ENCODE data around the gene SLIT3.

SLIT3 gene

DNA sequence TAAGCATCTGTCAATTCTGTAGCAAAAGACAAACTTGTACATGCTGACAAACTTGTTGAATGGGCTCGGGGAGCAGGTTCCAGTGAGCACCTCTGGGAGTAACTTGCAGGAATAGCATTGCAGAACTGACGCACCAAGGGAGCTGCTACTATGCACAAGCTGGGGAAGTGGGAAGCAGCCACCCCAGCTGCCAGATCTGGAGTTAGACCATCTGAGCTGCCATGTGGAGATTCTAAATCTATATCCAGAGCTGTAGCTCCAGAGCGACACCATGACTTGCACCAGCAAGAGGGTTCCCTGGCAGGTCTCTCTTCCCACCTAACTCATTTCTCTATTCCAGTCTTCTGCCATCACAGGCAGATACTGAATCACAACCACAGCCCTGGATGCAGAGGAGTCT, 375.8 kb downstream of the SLIT3 start:
- no peak overlapping the region for H3K4me3 ChIP-seq (ENCODE audit: low read depth in 1 of 2, low read length in 2 of 2)
- no peaks in the 10 kb centered on the region for H4K20me1 ChIP-seq (ENCODE audit: insufficient read depth, low read length)
- H3K4me2 ChIP-seq (ENCODE audit: insufficient read depth, low read length) = no peak overlapping the region
- no peaks in the 10 kb centered on the region for H3K27me3 ChIP-seq (ENCODE audit: insufficient read depth, low read length, poor library complexity)
- DNase-seq = no peak
- no peak overlapping the region for H2AFZ ChIP-seq (ENCODE audit: low read depth, low read length)
- H3K4me1 ChIP-seq (ENCODE audit: insufficient read depth, low read length) = no peaks in the 10 kb centered on the region
- TF ChIP-seq EZH2 (IDR thresholded peaks at IDR 0.05; ENCODE audit: borderline replicate concordance, low read depth, low read length, severe bottlenecking) = no peak
- TF ChIP-seq, protein P1, sequence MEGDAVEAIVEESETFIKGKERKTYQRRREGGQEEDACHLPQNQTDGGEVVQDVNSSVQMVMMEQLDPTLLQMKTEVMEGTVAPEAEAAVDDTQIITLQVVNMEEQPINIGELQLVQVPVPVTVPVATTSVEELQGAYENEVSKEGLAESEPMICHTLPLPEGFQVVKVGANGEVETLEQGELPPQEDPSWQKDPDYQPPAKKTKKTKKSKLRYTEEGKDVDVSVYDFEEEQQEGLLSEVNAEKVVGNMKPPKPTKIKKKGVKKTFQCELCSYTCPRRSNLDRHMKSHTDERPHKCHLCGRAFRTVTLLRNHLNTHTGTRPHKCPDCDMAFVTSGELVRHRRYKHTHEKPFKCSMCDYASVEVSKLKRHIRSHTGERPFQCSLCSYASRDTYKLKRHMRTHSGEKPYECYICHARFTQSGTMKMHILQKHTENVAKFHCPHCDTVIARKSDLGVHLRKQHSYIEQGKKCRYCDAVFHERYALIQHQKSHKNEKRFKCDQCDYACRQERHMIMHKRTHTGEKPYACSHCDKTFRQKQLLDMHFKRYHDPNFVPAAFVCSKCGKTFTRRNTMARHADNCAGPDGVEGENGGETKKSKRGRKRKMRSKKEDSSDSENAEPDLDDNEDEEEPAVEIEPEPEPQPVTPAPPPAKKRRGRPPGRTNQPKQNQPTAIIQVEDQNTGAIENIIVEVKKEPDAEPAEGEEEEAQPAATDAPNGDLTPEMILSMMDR (IDR thresholded peaks at IDR 0.05; ENCODE audit: borderline replicate concordance, extremely low read depth, low read length, poor library complexity, severe bottlenecking) = no peak
- no peaks in the 10 kb centered on the region for H3K9me3 ChIP-seq (ENCODE audit: insufficient read depth, low read length, severe bottlenecking)
- H3K9ac ChIP-seq (ENCODE audit: low read depth, low read length) = no peak overlapping the region
- H3K36me3 ChIP-seq (ENCODE audit: insufficient read depth, low read length) = no peaks in the 10 kb centered on the region
- no peak overlapping the region for H3K27ac ChIP-seq (ENCODE audit: low read length)
- H3K79me2 ChIP-seq (ENCODE audit: insufficient read depth, low read length) = no peaks in the 10 kb centered on the region
- no peak for ATAC-seq (ENCODE audit: insufficient read depth, low read depth)

DNA sequence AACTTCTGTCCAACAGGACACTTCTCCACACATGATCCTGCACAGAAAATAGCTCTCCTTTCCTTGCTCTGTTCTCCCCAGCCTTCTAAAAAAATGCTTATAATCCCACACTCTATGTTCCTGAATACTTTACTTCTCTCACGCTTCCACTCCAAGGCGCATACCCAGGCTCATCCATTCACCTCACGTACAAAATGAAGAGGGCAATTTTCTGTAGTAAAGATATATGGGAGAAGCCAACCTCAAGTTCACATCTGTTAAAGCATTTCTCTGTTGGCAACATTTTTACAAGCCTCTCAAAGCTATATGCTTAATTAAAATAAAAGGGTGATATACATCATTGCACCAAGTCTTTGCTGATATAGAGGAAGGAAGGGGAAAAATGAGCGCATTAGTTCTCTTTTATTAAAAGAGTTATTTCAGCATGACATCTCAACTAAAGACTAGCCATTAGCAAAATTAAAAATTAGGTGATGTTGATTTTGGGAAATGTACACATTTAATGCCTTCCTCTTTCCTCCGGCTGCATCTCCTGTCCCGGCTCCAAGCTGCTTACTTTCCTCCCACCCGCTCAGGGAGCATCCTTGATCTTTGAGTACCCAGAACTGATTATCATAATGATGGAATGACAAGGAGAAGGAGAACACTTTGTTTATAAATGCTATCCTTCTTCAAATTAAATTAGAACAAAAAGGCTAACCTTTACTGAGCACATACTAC, 379.6 kb downstream of the SLIT3 start:
- TF ChIP-seq, protein P1 (IDR thresholded peaks at IDR 0.05; ENCODE audit: borderline replicate concordance, extremely low read depth, low read length, poor library complexity, severe bottlenecking) = no peak
- TF ChIP-seq EZH2 (IDR thresholded peaks at IDR 0.05; ENCODE audit: borderline replicate concordance, low read depth, low read length, severe bottlenecking) = no peak
- H3K79me2 ChIP-seq (ENCODE audit: insufficient read depth, low read length) = no peaks in the 10 kb centered on the region
- no peaks in the 10 kb centered on the region for H3K9me3 ChIP-seq (ENCODE audit: insufficient read depth, low read length, severe bottlenecking)
- no peak overlapping the region for H3K9ac ChIP-seq (ENCODE audit: low read depth, low read length)
- H2AFZ ChIP-seq (ENCODE audit: low read depth, low read length) = no peak overlapping the region
- no peaks in the 10 kb centered on the region for H3K27me3 ChIP-seq (ENCODE audit: insufficient read depth, low read length, poor library complexity)
- no peaks in the 10 kb centered on the region for H4K20me1 ChIP-seq (ENCODE audit: insufficient read depth, low read length)
- no peaks in the 10 kb centered on the region for H3K4me1 ChIP-seq (ENCODE audit: insufficient read depth, low read length)
- DNase-seq (no peak), ATAC-seq (ENCODE audit: insufficient read depth, low read depth) (no peak)
- H3K27ac ChIP-seq (ENCODE audit: low read length) = no peak overlapping the region
- H3K4me2 ChIP-seq (ENCODE audit: insufficient read depth, low read length) = no peak overlapping the region
- no peaks in the 10 kb centered on the region for H3K36me3 ChIP-seq (ENCODE audit: insufficient read depth, low read length)
- no peak overlapping the region for H3K4me3 ChIP-seq (ENCODE audit: low read depth in 1 of 2, low read length in 2 of 2)

DNA sequence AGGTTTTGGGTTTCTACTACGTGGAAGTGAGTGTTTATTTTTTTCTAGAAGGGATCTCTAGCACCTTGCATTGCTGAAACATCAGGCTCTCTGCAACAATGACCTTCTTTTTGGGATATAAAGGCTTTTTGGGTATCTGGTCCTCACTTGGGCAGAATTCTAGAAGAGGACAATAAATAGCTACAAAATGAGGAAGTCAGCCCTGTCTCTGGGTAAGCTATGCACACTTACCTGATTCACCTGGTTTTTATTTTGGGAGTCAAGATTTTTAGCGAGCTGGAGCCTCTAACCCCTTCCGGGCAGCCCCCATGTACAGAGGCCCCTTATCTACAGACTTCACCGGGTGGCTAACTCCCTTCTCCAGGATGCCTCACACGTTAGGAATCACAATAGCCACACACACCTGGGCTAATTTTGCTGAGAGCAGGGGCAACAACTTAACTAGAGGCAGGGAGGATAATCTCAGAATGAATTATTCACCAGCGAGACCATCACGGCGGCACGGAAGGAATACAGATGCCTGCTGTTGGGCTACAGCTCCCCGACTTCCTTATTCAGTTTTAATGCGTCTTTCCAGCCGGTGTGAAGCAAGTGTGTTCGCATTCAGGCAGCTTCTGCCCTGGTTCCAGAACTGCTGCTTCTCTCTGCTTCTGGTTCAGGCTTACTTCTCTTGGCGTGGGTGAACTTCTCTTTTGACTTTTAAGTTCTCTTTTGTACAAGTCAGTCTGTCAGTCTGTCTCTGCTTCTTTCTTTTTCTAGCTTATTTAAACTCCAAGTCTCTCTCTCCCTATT, 380.7 kb downstream of the SLIT3 start:
- TF ChIP-seq, protein P1 (IDR thresholded peaks at IDR 0.05; ENCODE audit: borderline replicate concordance, extremely low read depth, low read length, poor library complexity, severe bottlenecking) = no peak
- TF ChIP-seq EZH2 (IDR thresholded peaks at IDR 0.05; ENCODE audit: borderline replicate concordance, low read depth, low read length, severe bottlenecking) = no peak
- Histone ChIP-seq H3K27me3 (ENCODE audit: insufficient read depth, low read length, poor library complexity) (no peaks in the 10 kb centered on the region), H3K9me3 (ENCODE audit: insufficient read depth, low read length, severe bottlenecking) (no peaks in the 10 kb centered on the region), H4K20me1 (ENCODE audit: insufficient read depth, low read length) (no peaks in the 10 kb centered on the region), H3K27ac (ENCODE audit: low read length) (no peak overlapping the region), H3K36me3 (ENCODE audit: insufficient read depth, low read length) (no peaks in the 10 kb centered on the region), H3K9ac (ENCODE audit: low read depth, low read length) (no peak overlapping the region), H2AFZ (ENCODE audit: low read depth, low read length) (no peak overlapping the region), H3K4me3 (ENCODE audit: low read depth in 1 of 2, low read length in 2 of 2) (no peak overlapping the region; a peak in 1 of 4 replicates), H3K4me1 (ENCODE audit: insufficient read depth, low read length) (no peaks in the 10 kb centered on the region), H3K79me2 (ENCODE audit: insufficient read depth, low read length) (no peaks in the 10 kb centered on the region), H3K4me2 (ENCODE audit: insufficient read depth, low read length) (no peak overlapping the region)
- no peak for ATAC-seq (ENCODE audit: insufficient read depth, low read depth)
- DNase-seq = no peak

All from DND-41 (cell line).